Adrenal gland (tissue), 5 donors: ENCODE measurements around the gene PCDH9.

ENCODE experiments used
- CTCF ChIP-seq, 6 experiments: fragments of 450-650 bp in 4 of 6; fragments of 200-600 bp in 2 of 6; sonication (generic) in 1 of 6; IDR thresholded peaks; 1 replicate in 5 of 6; 2 replicates in 1 of 6; pipeline versions ENCODE4 v1.5.1 to v1.8.0; 2016 to 2021; ENCODE audit warnings: antibody characterized with exemption in 6 of 6, mild to moderate bottlenecking in 2 of 6, moderate library complexity in 1 of 6
- POLR2A ChIP-seq, 2 donors: fragments of 450-650 bp; IDR thresholded peaks; one replicate each; pipeline ENCODE4 v1.6.1; 2017; ENCODE audit warnings: antibody characterized with exemption in 2 of 2, mild to moderate bottlenecking in 2 of 2, moderate library complexity in 1 of 2
- donor health status: DM: no; HTN: no; CAD: no.

DNA sequence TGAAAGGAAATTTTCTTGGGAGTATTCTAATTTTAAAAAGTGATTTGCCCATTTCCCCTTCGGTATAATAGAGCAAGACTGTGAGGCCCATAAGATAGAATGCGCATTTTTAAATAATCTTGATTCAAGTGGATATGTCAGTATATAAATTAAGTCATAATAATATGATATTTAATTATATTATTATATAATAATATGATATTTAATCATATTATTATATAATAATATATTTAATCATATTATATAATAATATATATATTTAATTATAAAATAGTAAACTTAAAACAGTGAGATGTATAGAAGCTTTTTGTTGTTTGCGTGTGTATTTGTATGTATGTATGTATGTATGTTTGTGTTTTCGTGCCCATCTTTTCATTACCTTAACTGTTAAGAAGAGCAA lies 682.5 kb downstream of the PCDH9 start:
- TF ChIP-seq POLR2A (IDR thresholded peaks at IDR 0.05) (no peak), CTCF (IDR thresholded peaks at IDR 0.05) (no peak)
